A172 (cell line): Measurements from ENCODE around the gene DPEP1. TPM values are rescaled to one million over a fixed set of nuclear protein-coding genes. Genes with fewer than 3 reads are reported as not detected.
"Not testable (repeated sequence)": the region's sequence is repeated elsewhere in the genome, so short reads cannot be mapped to it uniquely, and the experiment has no call there.

Experiments used
- DNase-seq: peaks from one replicate; pipeline ENCODE4 v3.0.0-alpha.2; 2015; ENCODE audit warnings: low spot score
- total RNA-seq: library from RNA; depleted of rRNA; stranded (reverse); fragments of >200 nt; shearing (Covaris generic); gene quantifications from 2 replicates; pipeline ENCODE4 v1.2.3, GENCODE V29; 2014

The DPEP1 gene
- total RNA-seq, 1 experiment from 2014 or later = 0.43 TPM

DNA sequence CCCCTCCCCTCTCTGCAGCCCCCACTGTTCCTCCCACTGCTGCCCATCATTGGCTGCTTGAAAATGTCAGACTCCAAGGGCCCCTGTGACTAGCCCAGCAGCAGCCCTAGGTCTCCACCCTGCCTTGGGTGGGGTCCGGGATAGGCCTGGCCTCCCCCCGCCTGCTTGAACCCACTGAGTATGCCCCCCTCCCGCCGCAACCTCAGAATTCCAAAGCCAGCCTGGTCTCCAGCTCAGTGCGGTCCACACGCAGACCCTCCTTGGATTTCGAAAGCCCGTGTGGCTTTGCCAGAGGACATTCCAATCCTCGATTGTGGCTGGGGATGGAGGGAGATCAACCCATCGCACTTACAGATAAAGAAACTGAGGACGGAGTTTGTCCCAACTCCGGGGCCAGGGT lies 6.4 kb downstream of the DPEP1 start:
- no peak for DNase-seq

DNA sequence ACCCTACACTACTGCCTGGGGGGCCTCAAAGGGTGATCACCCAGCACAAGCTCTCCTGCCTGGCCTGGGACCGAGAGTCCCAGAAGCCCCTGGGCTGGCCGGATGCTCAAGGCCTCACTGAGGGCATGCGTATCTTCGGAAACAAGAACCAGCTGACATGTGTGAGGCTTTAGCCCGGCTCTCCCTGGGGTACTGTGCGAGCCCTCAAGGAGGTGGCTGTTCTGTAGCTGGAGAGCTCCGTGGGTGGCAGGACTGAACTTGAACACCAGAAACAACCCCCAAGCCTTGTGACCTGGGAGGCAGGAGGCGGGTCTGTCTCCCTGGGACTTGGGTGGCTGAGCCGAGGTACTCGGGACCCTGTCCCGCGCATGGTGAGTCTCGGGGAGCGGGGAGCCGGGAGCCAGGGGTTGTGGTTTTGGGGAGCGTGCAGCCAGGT lies 7.0 kb downstream of the DPEP1 start:
- no peak for DNase-seq

- no peak for DNase-seq
These were observed 7.8 kb downstream of the DPEP1 start for GRCh38 chr16:89621136-89621697.

GRCh38 chr16:89621698-89622409 lies 8.4 kb downstream of the DPEP1 start:
- DNase-seq = no peak

GRCh38 chr16:89623511-89624261 lies 10.2 kb downstream of the DPEP1 start:
- no peak for DNase-seq

DNA sequence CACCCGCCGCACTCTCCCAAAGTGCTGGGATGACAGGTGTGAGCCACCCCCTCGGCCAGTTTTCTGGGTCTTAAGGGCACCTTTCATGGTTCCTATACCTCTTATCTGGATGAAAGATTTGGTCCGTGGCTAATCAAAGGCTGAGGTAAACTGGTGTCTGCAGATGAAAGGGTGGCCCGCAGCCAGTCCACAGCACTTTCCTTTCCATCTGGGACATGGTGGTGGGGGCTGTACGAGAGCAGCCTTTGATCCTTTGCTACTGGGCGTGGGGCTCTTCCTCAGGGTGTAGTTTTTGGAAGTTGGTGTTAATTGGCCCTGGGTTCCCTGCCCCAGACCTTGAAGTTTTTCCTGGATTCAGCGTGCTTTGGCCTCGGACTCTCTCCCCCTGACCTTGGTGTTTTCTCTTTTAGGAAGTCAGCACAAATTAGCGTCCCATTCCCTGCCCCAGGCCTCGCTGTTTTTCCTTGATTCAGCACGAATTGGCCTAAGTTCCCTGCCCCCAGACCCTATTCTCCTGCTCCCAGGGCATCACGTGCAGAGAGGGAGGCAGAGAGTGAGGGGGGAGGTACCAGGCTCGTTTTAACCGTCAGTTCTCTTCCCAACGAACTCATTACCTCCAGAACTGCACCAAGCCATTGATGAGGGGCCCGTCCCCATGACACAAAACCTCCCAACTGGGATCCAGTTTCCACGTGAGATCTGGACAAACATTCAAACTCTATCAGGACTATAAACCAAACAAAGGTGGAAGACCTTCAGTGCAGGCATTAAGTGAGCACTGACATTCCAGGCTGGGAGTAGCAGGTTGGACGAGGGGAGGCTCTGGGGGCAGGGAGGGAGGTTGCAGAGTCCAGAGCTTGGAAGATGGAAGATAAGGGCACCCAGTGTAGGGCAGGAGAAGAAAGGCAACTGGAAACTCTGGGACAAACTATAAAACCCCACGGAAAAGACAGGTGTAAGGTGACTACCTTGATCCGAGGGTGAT lies 11.6 kb downstream of the DPEP1 start:
- DNase-seq = no peak

DNA sequence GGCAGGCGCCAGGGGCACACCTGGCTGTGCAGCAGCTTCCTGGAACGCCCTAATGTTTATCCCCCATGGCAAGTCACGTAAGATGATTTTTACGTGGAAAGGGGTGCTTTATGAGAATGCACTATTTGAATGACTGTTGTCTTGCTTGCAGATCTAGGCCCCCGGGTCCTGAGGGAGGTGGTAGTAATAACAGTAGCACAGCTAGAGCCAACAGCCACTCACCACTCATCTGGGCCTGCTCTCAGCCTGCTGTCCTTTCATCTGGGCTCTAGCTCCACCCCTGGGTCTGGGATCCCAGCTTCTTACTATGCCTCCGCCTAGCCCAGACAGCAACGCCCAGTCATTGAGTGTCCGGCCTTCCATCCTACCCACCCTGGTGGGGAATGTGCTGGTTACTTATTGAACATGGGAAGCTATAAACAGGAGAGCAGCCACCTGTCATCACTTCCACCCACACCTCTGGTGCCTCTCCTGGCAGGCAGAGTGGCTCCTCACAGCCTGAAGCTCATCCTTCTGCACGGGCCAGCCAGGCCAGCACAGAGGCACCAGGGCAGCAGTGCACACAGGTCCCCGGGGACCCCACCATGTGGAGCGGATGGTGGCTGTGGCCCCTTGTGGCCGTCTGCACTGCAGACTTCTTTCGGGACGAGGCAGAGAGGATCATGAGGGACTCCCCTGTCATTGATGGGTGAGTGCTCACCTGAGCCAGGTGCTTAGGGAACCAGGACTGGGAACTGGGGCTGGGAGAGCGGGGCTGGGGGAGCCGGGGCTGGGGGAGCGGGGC lies 16.6 kb downstream of the DPEP1 start:
- DNase-seq = no peak

GRCh38 chr16:89633064-89633631 lies 19.7 kb downstream of the DPEP1 start:
- DNase-seq = peak; percentile 95

- not testable (repeated sequence) for DNase-seq
These were observed 21.3 kb downstream of the DPEP1 start for GRCh38 chr16:89634463-89635385.

DNA sequence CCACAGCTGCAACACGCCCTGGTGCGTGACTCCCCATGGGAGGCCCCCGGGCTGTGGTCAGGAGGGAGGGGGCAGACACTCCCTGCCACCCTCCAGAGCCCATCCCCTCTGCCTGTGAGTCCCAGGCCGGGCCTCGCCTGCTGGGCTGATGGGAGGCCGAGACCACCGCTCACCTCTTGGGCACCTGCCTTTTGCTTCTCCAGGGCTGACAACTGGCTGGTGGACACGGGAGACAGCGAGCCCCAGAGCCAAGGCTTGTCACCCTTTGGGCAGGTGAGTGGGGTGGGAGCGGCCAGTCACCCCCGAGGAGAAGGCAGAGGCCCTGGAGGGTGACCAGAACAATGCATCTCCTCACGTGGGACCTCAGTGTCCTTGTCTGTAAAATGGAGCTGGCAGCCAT lies 23.2 kb downstream of the DPEP1 start:
- no peak for DNase-seq

DNA sequence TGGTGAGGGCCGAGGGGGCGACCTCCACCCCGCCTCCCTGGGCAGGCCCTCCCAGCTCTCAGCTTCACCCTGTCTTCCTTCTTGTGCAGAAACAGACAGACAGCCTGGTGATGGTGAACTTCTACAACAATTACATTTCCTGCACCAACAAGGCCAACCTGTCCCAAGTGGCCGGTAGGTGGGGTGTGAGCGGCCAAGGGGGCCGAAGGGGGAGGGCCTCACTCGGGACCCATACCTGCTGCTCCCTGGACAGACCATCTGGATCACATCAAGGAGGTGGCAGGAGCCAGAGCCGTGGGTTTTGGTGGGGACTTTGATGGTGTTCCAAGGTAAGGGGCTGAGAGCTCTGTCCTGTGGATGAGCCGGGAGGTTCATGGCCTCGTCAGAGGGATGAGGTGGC lies 23.9 kb downstream of the DPEP1 start:
- no peak for DNase-seq

DNA sequence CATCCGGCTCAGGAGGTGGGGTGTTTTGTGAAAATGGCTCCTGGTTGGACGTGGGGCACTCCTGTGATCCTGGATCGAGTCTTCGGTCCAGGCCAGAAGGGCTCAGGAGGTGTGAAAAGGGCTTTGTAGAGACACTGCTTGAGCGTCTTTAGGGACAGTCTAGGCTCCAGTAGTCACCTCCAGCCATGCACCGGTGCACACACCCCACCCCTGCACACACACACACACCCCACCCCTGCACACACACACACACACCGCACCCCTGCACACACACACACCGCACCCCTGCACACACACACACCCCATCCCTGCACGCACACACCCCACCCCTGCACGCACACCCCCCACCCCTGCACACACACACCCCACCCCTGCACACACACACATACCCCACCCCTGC lies 25.0 kb downstream of the DPEP1 start:
- no peak for DNase-seq

GRCh38 chr16:89639385-89639784 lies 25.9 kb downstream of the DPEP1 start:
- DNase-seq = no peak

- no peak for DNase-seq
These were observed 28.1 kb downstream of the DPEP1 start for GRCh38 chr16:89641458-89642119.

DNA sequence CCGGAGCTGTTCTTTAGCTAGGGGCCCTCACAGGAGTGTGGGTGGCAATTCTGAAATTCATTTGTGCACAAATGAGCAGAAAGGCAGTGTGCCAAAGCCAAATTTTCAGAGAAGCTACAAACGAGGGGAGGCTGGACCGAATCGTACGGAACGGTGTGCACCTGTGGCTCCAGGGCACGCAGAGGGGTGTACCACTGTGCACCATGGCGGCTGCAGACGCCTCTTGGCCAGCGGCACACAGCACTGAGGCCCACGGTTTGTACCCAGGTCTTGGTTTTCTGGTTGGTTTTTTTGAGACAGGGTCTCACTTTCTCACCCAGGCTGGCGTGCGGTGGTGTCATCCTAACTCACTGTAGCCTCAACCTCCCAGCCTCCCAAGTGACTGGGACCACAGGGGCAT lies 29.1 kb downstream of the DPEP1 start:
- no peak for DNase-seq

DNA sequence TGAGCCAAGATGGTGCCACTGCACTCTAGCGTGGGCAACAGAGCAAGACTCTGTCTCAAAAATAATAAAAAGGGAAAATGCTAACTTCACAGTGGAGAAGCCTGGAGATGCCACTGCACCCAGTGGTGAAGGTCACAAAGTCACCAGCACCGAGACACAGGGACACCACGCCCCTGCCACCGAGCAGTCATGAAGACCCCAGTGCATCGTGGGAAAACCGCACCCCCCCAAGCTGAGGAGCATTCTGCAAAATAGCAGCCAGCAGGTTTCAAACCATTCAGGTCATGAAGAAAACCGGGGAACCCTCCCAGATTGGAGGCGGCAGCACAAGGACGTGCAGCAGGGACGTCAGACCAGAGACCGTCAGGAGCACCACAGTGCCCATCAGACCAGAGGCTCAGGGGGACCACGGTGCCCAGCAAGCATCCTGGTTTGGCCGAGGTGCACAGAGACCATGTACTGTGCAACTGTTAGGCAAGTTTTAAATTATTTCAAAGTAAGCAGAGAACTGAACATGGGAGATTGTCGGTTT lies 30.4 kb downstream of the DPEP1 start:
- DNase-seq = no peak

GRCh38 chr16:89645122-89645521 lies 31.7 kb downstream of the DPEP1 start:
- DNase-seq = no peak

DNA sequence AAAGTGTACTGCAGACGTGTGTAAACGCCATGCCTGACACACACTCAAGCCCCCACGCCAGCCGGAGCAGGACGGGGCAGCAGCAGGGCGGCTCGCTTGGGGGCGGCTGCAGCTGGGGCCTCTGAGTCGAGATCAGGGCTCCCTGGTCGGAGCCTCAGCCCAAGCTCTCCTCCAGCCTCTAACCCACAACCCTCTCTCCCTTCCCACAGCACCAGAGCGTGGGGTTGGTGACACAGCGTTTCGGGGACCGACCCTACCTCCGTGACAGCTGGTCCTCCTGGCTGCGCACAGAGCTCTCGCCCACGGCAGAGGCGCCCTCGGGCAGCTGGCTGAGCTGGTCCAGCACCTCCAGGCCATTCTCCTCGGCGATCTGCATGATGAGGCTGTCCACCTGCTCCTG lies 32.8 kb downstream of the DPEP1 start:
- no peak for DNase-seq

DNA sequence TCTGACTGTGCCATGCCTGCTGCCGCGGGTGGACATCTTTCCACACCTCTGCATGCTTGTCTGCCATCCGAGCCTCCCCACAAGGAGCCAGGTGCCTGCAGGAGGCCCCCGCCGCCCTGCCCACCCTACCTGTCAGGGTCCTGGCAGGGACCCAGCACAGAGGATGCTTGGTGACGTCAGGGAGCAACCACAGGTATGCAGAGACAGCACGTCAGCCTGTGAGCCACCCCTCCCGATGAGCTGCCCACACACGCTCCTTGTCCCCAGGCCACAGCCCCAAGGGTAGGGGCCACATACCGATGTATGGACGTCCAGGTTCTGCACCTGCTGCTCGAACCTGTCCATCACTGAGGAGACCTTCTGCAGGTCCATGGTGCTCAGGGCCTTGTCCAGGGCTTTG lies 33.5 kb downstream of the DPEP1 start:
- DNase-seq = no peak
